H54 (cell line): ENCODE results near the gene PRKCA.
"Not testable (repeated sequence)": the region's sequence is repeated elsewhere in the genome, so short reads cannot be mapped to it uniquely, and the experiment has no call there.

ENCODE experiments used
- DNase-seq: peaks from one replicate; pipeline ENCODE4 v3.0.0; 2011; ENCODE audit warnings: low spot score, mixed read lengths; ENCODE audit not compliant: insufficient read length
- FAIRE-seq: peaks from 3 replicates; lab custom pipeline; 2011; peaks lifted over from hg19 to GRCh38; lab: Jason Lieb, UNC
- POLR2A ChIP-seq: IDR thresholded peaks from 2 replicates; pipeline ENCODE4 v1.6.1; 2011; ENCODE audit warnings: low read depth, mild to moderate bottlenecking, low read length

Gene PRKCA

GRCh38 chr17:66302761-66303626 is 581 bp downstream of the PRKCA start:
- DNase-seq (peak; percentile 33), FAIRE-seq (no peak)

GRCh38 chr17:66304304-66305174 is 2.1 kb downstream of the PRKCA start:
- no peak for TF ChIP-seq POLR2A
- FAIRE-seq (peak; percentile 36), DNase-seq (peak; percentile 29)

More at GRCh38 chr17:66302761-66303626, 581 bp downstream of the PRKCA start:
- no peak for TF ChIP-seq POLR2A

- DNase-seq (no peak), FAIRE-seq (no peak)
- TF ChIP-seq POLR2A = no peak
Observed at GRCh38 chr17:66306446-66306845, 4.0 kb downstream of the PRKCA start.

GRCh38 chr17:66307257-66307656 is 4.8 kb downstream of the PRKCA start:
- no peak for TF ChIP-seq POLR2A
- DNase-seq = no peak
- no peak for FAIRE-seq

- no peak for FAIRE-seq
- TF ChIP-seq POLR2A = no peak
- no peak for DNase-seq
Observed at GRCh38 chr17:66308856-66309255, 6.4 kb downstream of the PRKCA start.

GRCh38 chr17:66309793-66310192 is 7.4 kb downstream of the PRKCA start:
- FAIRE-seq (no peak), DNase-seq (no peak)
- no peak for TF ChIP-seq POLR2A

- no peak for TF ChIP-seq POLR2A
- DNase-seq = no peak
- no peak for FAIRE-seq
Observed at GRCh38 chr17:66310528-66311148, 8.2 kb downstream of the PRKCA start.

GRCh38 chr17:66312912-66313311 is 10.5 kb downstream of the PRKCA start:
- DNase-seq (no peak), FAIRE-seq (no peak)
- TF ChIP-seq POLR2A = no peak

- no peak for FAIRE-seq
- no peak for TF ChIP-seq POLR2A
- no peak for DNase-seq
Observed at GRCh38 chr17:66313325-66313724, 10.9 kb downstream of the PRKCA start.

- no peak for TF ChIP-seq POLR2A
- no peak for DNase-seq
- no peak for FAIRE-seq
Observed at GRCh38 chr17:66313995-66314659, 11.7 kb downstream of the PRKCA start.

GRCh38 chr17:66317629-66318028 is 15.2 kb downstream of the PRKCA start:
- FAIRE-seq = peak; percentile 53
- no peak for TF ChIP-seq POLR2A
- DNase-seq = no peak

- FAIRE-seq (no peak), DNase-seq (no peak)
- TF ChIP-seq POLR2A = no peak
Observed at GRCh38 chr17:66319226-66319625, 16.8 kb downstream of the PRKCA start.

GRCh38 chr17:66322764-66323163 is 20.4 kb downstream of the PRKCA start:
- no peak for TF ChIP-seq POLR2A
- DNase-seq (no peak), FAIRE-seq (no peak)

- not testable (repeated sequence) for DNase-seq, FAIRE-seq
Observed at GRCh38 chr17:66324381-66325004, 22.1 kb downstream of the PRKCA start.
